Upper lobe of right lung (tissue), 1 donor: ENCODE results near the gene EIF2B1. TPM values are rescaled to one million over a fixed set of nuclear protein-coding genes. Genes with fewer than 3 reads are reported as not detected.
A peak's percentile ranks its signal among the peaks of the same experiment; 100 is the strongest.

ENCODE experiments used
- ATAC-seq: fragments of 200-7000 bp; cut with Tn5 transposase; one replicate; pipeline ENCODE4 v1.9.1; 2020; ENCODE audit warnings: mild to moderate bottlenecking, moderate library complexity
- DNase-seq: peaks from one replicate; pipeline ENCODE4 v3.0.0-alpha.2; 2020
- H3K27ac ChIP-seq: fragments of 200-600 bp; one replicate; pipeline ENCODE4 v1.8.0; 2022
- H3K27me3 ChIP-seq: fragments of 200-600 bp; one replicate; pipeline ENCODE4 v1.8.0; 2022; ENCODE audit warnings: mild to moderate bottlenecking
- H3K36me3 ChIP-seq: fragments of 200-600 bp; one replicate; pipeline ENCODE4 v1.8.0; 2022
- H3K4me1 ChIP-seq: fragments of 200-600 bp; one replicate; pipeline ENCODE4 v1.8.0; 2022
- H3K4me3 ChIP-seq: fragments of 200-600 bp; one replicate; pipeline ENCODE4 v1.8.0; 2022; ENCODE audit warnings: mild to moderate bottlenecking
- H3K9me3 ChIP-seq: fragments of 200-600 bp; one replicate; pipeline ENCODE4 v1.8.0; 2022
- intact Hi-C: fragments of 100-400 bp; cut with DNase I; formaldehyde crosslinking; loops from one replicate; pipeline ENCODE4 v1.11.0; 2022
- total RNA-seq: library from RNA; stranded (reverse); fragmentation: NEBNext Ultra II Directional; extraction: Animal tissue kit (Norgen Biotek cat#: 25700); gene quantifications from one replicate; pipeline ENCODE4 v1.2.1, GENCODE V29; 2021
- TF ChIP-seq, protein P1 (sequence below): fragments of 200-600 bp; IDR thresholded peaks from one replicate; pipeline ENCODE4 v1.8.0; 2022; ENCODE audit warnings: antibody characterized with exemption
- donor health status: DM: no; HTN: yes; CAD: no; lungs with severe emphysema.

The EIF2B1 gene
- total RNA-seq, 1 donor from 2014 or later = 40.0 TPM

GRCh38 chr12:123576611-123577010, 56.9 kb downstream of the EIF2B1 start:
- H3K9me3 ChIP-seq = no peaks in the 10 kb centered on the region
- intact Hi-C loops = no loop called here
- ATAC-seq = no peak

DNA sequence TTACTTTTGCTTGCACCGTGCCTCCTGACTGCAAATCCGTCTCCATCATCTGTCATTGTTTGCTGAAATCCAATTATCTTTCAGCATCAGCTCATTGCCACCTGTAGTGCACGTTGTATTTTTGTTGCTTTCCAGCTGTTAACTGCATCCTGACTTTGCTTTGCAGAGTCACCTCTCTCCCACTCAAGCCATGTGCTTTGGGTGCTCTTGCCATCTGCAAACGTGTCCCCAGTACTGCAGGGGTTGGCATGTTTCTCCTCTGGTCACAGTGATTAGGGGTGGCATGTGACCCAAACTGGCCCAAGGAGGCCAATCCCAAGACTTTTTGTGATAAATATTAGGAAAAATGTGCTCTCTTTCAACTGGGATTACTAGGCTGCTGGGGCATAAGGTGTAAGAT, 59.6 kb downstream of the EIF2B1 start:
- TF ChIP-seq, protein P1, sequence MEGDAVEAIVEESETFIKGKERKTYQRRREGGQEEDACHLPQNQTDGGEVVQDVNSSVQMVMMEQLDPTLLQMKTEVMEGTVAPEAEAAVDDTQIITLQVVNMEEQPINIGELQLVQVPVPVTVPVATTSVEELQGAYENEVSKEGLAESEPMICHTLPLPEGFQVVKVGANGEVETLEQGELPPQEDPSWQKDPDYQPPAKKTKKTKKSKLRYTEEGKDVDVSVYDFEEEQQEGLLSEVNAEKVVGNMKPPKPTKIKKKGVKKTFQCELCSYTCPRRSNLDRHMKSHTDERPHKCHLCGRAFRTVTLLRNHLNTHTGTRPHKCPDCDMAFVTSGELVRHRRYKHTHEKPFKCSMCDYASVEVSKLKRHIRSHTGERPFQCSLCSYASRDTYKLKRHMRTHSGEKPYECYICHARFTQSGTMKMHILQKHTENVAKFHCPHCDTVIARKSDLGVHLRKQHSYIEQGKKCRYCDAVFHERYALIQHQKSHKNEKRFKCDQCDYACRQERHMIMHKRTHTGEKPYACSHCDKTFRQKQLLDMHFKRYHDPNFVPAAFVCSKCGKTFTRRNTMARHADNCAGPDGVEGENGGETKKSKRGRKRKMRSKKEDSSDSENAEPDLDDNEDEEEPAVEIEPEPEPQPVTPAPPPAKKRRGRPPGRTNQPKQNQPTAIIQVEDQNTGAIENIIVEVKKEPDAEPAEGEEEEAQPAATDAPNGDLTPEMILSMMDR = no peak
- Histone ChIP-seq H3K36me3 (no peaks in the 10 kb centered on the region), H3K4me1 (no peaks in the 10 kb centered on the region), H3K27me3 (no peaks in the 10 kb centered on the region), H3K4me3 (no peak overlapping the region), H3K27ac (no peak overlapping the region), H3K9me3 (no peaks in the 10 kb centered on the region)
- no peak for ATAC-seq
- DNase-seq = no peak
- intact Hi-C loops = no loop called here

More at GRCh38 chr12:123576611-123577010, 56.9 kb downstream of the EIF2B1 start:
- TF ChIP-seq, protein P1 = no peak
- no peak overlapping the region for H3K27ac ChIP-seq
- H3K36me3 ChIP-seq = no peaks in the 10 kb centered on the region
- DNase-seq = no peak
- no peaks in the 10 kb centered on the region for H3K4me1 ChIP-seq
- H3K27me3 ChIP-seq = no peaks in the 10 kb centered on the region
- H3K4me3 ChIP-seq = no peak overlapping the region

DNA sequence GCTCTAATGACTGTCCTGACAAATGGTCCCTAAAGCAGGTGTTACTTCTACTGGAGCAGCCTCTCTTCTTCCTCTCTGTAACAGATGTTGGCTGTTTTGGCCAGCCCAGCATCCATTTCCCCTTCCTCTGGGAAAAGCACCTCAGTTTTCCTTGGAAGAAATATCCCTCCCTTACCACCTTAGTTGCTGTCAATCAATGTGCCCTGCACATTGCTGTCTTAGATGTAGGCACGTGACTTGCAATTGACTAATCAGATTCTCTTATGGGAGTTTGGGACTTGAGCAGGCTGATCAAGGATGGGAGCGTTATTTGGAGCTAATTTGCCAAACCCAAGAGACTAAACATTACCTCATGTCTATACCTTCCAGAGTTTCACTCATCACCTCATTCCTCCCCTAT, 61.1 kb downstream of the EIF2B1 start:
- no peaks in the 10 kb centered on the region for H3K9me3 ChIP-seq
- intact Hi-C loops = no loop called here
- no peak for ATAC-seq

GRCh38 chr12:123571343-123571813, 62.1 kb downstream of the EIF2B1 start:
- Histone ChIP-seq H3K27ac (no peak overlapping the region), H3K27me3 (no peaks in the 10 kb centered on the region), H3K36me3 (no peaks in the 10 kb centered on the region), H3K9me3 (no peaks in the 10 kb centered on the region), H3K4me3 (no peak overlapping the region), H3K4me1 (no peaks in the 10 kb centered on the region)
- no peak for DNase-seq
- intact Hi-C loops = no loop called here
- TF ChIP-seq, protein P1 = no peak
- ATAC-seq = peak; percentile 78

More for the DNA sequence above, 61.1 kb downstream of the EIF2B1 start:
- Histone ChIP-seq H3K27me3 (no peaks in the 10 kb centered on the region), H3K36me3 (no peaks in the 10 kb centered on the region), H3K4me1 (no peaks in the 10 kb centered on the region), H3K27ac (no peak overlapping the region), H3K4me3 (no peak overlapping the region)
- no peak for DNase-seq
- TF ChIP-seq, protein P1 = no peak

Other genes with a start within 250 kb of the EIF2B1 start
- 38.8 TPM for gene KMT5A, start 249.6 kb downstream of the EIF2B1 start, total RNA-seq
- 15.1 TPM for gene RILPL2, start 197.0 kb downstream of the EIF2B1 start, total RNA-seq
- gene SNRNP35, start 175.5 kb downstream of the EIF2B1 start, total RNA-seq = 20.4 TPM
- 17.9 TPM for gene RILPL1, start 100.0 kb downstream of the EIF2B1 start, total RNA-seq
- gene TMED2, start 49.1 kb downstream of the EIF2B1 start, total RNA-seq = 200 TPM
- gene DDX55, start 31.6 kb downstream of the EIF2B1 start, total RNA-seq = 20.2 TPM
- gene GTF2H3, start 143 bp upstream of the EIF2B1 start, total RNA-seq = 21.8 TPM
- 10.5 TPM for gene TCTN2, start 37.4 kb upstream of the EIF2B1 start, total RNA-seq
- 27.8 TPM for gene ATP6V0A2, start 78.7 kb upstream of the EIF2B1 start, total RNA-seq
- 0.23 TPM for gene DNAH10, start 128.6 kb upstream of the EIF2B1 start, total RNA-seq